ENCODE data around the gene RHOU. TPM values are rescaled to one million over a fixed set of nuclear protein-coding genes. Genes with fewer than 3 reads are reported as not detected.

The RHOU gene
- total RNA-seq, 1 experiment from 2014 or later: 0.26 TPM

DNA sequence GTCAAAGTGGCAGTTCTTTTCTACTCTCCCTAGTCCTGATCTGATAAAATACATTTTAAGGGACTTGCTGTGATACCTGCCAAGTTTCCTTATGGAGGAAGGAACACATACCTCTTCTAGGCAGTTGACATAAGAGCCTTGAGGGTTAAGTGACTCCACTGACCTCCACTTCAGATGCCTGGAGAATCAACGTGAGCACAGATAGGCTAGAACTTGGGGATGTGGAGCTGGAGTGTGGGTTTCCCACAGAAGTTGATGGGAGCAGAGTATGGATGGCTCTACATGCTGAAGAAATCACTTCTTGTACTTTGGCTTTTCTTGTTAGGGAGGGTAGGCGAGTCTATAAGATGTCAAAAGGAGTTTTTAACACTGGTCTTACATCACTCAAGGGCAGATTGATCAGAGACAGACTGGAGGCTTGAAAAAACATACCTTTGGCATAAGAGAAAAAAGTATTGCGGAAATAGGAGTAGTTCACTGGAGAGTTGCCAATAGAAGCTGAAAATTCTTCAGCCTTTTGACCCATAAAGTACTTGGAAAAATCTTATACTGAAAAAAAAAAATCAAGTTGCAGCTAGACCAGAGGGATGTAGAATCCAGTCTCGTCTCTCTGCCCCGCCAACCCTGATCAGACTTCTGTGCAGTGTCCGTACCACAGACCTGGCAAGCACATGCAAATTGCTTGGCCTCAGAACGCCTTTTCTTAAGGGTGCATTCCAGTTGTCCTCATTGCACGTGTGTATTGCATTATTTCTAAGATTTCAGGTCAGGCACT is 5.5 kb downstream of the RHOU start:
- DNase-seq (no peak), ATAC-seq (no peak)
- peaks cover 88% of the 10 kb centered on the region for H3K27me3 ChIP-seq (ENCODE audit: low read length)
- peaks cover 5% of the 10 kb centered on the region; the same call in 1 of the 2 replicates for H3K4me1 ChIP-seq (ENCODE audit: insufficient read depth, low read length)
- POLR2A ChIA-PET (ENCODE audit: unreplicated experiment): no interaction called here
- no peak overlapping the region for H3K9ac ChIP-seq (ENCODE audit: low read length)
- CTCF ChIA-PET: no interaction called here
- no peaks in the 10 kb centered on the region for H4K20me1 ChIP-seq (ENCODE audit: low read length)
- H2AFZ ChIP-seq (ENCODE audit: low read length): no peak overlapping the region
- H3F3A ChIP-seq (ENCODE audit: low read length, unreplicated experiment): no peaks in the 10 kb centered on the region
- H3K36me3 ChIP-seq (ENCODE audit: low read depth, low read length): no peaks in the 10 kb centered on the region
- H3K27ac ChIP-seq (ENCODE audit: low read length): no peak overlapping the region
- H3K4me2 ChIP-seq (ENCODE audit: low read length): no peak overlapping the region
- no peaks in the 10 kb centered on the region for H3K79me2 ChIP-seq (ENCODE audit: low read length)
- intact Hi-C loops (cut with micrococcal nuclease): no loop called here
- H3K4me3 ChIP-seq (ENCODE audit: low read length): no peak overlapping the region
- BruUV-seq (replicated peaks): no TSS peak
- no peaks in the 10 kb centered on the region for H3K9me2 ChIP-seq (replicated peaks; ENCODE audit: low read length)
- TF ChIP-seq EZH2phosphoT487 (IDR thresholded peaks at IDR 0.05; ENCODE audit: borderline replicate concordance, low read length): no peak
- TF ChIP-seq, protein P1, sequence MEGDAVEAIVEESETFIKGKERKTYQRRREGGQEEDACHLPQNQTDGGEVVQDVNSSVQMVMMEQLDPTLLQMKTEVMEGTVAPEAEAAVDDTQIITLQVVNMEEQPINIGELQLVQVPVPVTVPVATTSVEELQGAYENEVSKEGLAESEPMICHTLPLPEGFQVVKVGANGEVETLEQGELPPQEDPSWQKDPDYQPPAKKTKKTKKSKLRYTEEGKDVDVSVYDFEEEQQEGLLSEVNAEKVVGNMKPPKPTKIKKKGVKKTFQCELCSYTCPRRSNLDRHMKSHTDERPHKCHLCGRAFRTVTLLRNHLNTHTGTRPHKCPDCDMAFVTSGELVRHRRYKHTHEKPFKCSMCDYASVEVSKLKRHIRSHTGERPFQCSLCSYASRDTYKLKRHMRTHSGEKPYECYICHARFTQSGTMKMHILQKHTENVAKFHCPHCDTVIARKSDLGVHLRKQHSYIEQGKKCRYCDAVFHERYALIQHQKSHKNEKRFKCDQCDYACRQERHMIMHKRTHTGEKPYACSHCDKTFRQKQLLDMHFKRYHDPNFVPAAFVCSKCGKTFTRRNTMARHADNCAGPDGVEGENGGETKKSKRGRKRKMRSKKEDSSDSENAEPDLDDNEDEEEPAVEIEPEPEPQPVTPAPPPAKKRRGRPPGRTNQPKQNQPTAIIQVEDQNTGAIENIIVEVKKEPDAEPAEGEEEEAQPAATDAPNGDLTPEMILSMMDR (conservative IDR thresholded peaks at IDR 0.05; ENCODE audit: low read depth, low read length): no peak
- no peak for TF ChIP-seq EZH2 (IDR thresholded peaks at IDR 0.05; ENCODE audit: low read length, unreplicated experiment)
- no peaks in the 10 kb centered on the region for H3K9me3 ChIP-seq (ENCODE audit: low read length)

DNA sequence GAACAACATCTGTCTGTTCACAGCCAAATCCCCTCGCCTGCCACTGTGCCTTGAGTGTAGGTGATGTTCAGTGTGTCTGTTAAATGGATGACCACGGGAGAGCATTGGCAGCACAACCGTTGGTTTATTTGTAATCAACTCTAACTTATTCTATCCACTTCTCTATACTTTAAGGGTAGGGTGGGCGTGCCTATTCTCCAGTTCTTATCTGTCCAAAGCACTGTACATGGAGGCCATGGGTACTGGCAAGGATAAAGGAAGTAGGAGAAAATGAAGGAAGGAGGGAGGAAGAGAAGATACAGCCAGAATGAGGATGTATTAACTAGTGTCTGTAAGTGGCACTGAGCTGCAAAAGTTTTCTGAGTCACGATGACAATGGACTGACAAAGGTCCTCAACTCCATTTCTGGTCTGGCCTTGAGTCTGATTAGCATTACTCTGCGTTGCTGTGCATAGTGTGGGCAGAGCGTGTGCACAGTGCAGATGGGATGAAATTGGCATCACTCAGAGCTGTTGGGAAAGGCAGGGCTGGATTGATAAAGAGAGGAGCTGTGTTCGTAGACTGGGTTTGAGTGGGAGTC is 7.1 kb downstream of the RHOU start:
- intact Hi-C loops (cut with micrococcal nuclease): no loop called here
- Histone ChIP-seq H3K9ac (ENCODE audit: low read length) (no peak overlapping the region), H3K27ac (ENCODE audit: low read length) (no peak overlapping the region), H3K4me2 (ENCODE audit: low read length) (no peak overlapping the region), H4K20me1 (ENCODE audit: low read length) (no peaks in the 10 kb centered on the region), H3K4me1 (ENCODE audit: insufficient read depth, low read length) (no peaks in the 10 kb centered on the region), H3K36me3 (ENCODE audit: low read depth, low read length) (no peaks in the 10 kb centered on the region), H3K9me2 (replicated peaks; ENCODE audit: low read length) (no peaks in the 10 kb centered on the region), H3K27me3 (ENCODE audit: low read length) (peaks cover 77% of the 10 kb centered on the region), H2AFZ (ENCODE audit: low read length) (no peak overlapping the region), H3K4me3 (ENCODE audit: low read length) (no peak overlapping the region), H3K9me3 (ENCODE audit: low read length) (no peaks in the 10 kb centered on the region), H3F3A (ENCODE audit: low read length, unreplicated experiment) (no peaks in the 10 kb centered on the region), H3K79me2 (ENCODE audit: low read length) (no peaks in the 10 kb centered on the region)
- CTCF ChIA-PET: no interaction called here
- no peak for DNase-seq
- ATAC-seq: no peak
- POLR2A ChIA-PET (ENCODE audit: unreplicated experiment): no interaction called here
- TF ChIP-seq EZH2phosphoT487 (IDR thresholded peaks at IDR 0.05; ENCODE audit: borderline replicate concordance, low read length): no peak
- TF ChIP-seq, protein P1 (conservative IDR thresholded peaks at IDR 0.05; ENCODE audit: low read depth, low read length): no peak
- no peak for TF ChIP-seq EZH2 (IDR thresholded peaks at IDR 0.05; ENCODE audit: low read length, unreplicated experiment)
- BruUV-seq (replicated peaks): no TSS peak

- H2AFZ ChIP-seq (ENCODE audit: low read length): no peak overlapping the region
- no peak overlapping the region for H3K27ac ChIP-seq (ENCODE audit: low read length)
- no peaks in the 10 kb centered on the region for H3K79me2 ChIP-seq (ENCODE audit: low read length)
- no peaks in the 10 kb centered on the region for H3F3A ChIP-seq (ENCODE audit: low read length, unreplicated experiment)
- TF ChIP-seq EZH2phosphoT487 (IDR thresholded peaks at IDR 0.05; ENCODE audit: borderline replicate concordance, low read length) (no peak), EZH2 (IDR thresholded peaks at IDR 0.05; ENCODE audit: low read length, unreplicated experiment) (no peak)
- TF ChIP-seq, protein P1 (conservative IDR thresholded peaks at IDR 0.05; ENCODE audit: low read depth, low read length): no peak
- no peaks in the 10 kb centered on the region for H3K36me3 ChIP-seq (ENCODE audit: low read depth, low read length)
- H3K9me2 ChIP-seq (replicated peaks; ENCODE audit: low read length): no peaks in the 10 kb centered on the region
- H3K4me3 ChIP-seq (ENCODE audit: low read length): no peak overlapping the region
- no peak overlapping the region for H3K4me2 ChIP-seq (ENCODE audit: low read length)
- DNase-seq (no peak), ATAC-seq (no peak)
- intact Hi-C loops (cut with micrococcal nuclease): no loop called here
- H4K20me1 ChIP-seq (ENCODE audit: low read length): no peaks in the 10 kb centered on the region
- no peaks in the 10 kb centered on the region for H3K4me1 ChIP-seq (ENCODE audit: insufficient read depth, low read length)
- no TSS peak for BruUV-seq (replicated peaks)
- CTCF ChIA-PET: no interaction called here
- POLR2A ChIA-PET (ENCODE audit: unreplicated experiment): no interaction called here
- no peak overlapping the region for H3K9ac ChIP-seq (ENCODE audit: low read length)
- H3K9me3 ChIP-seq (ENCODE audit: low read length): no peaks in the 10 kb centered on the region
- peaks cover 73% of the 10 kb centered on the region for H3K27me3 ChIP-seq (ENCODE audit: low read length)
Observed at GRCh38 chr1:228743405-228743804, 8.1 kb downstream of the RHOU start.

Measured in PC-3 (cell line).